ENCODE measurements around the gene OR52R1.

- TF ChIP-seq CTCF (IDR thresholded peaks at IDR 0.05 in 8 of 11, conservative IDR thresholded peaks at IDR 0.05 in 3 of 11) (no peak), POLR2A (IDR thresholded peaks at IDR 0.05) (no peak)
Measured at GRCh38 chr11:4804280-4804679, at the start of gene OR52R1.

Measured in spleen (tissue), 7 donors.